KOPT-K1 (cell line): ENCODE results near the gene MYH14.

Source experiments
- H3K27ac ChIP-seq: fragments of 200-600 bp; sonication (generic); 2 replicates; pipeline ENCODE4 v1.5.1; 2016; ENCODE audit warnings: antibody characterized with exemption, mild to moderate bottlenecking, low read depth, low read length; ENCODE audit not compliant: poor library complexity, severe bottlenecking
- H3K36me3 ChIP-seq: fragments of 200-600 bp; sonication (generic); 2 replicates; pipeline ENCODE4 v1.5.1; 2017; ENCODE audit warnings: antibody characterized with exemption, mild to moderate bottlenecking, low read length, moderate library complexity; ENCODE audit not compliant: insufficient read depth
- H3K9me3 ChIP-seq: fragments of 200-600 bp; sonication (generic); 2 replicates; pipeline ENCODE4 v1.5.1; 2017; ENCODE audit warnings: antibody characterized with exemption, low read length, mild to moderate bottlenecking; ENCODE audit not compliant: insufficient read depth, poor library complexity, severe bottlenecking

MYH14 gene

GRCh38 chr19:50181121-50181520, 22.3 kb upstream of the MYH14 start:
- Histone ChIP-seq H3K36me3 (no peaks in the 10 kb centered on the region), H3K27ac (no peak overlapping the region), H3K9me3 (no peaks in the 10 kb centered on the region)

DNA sequence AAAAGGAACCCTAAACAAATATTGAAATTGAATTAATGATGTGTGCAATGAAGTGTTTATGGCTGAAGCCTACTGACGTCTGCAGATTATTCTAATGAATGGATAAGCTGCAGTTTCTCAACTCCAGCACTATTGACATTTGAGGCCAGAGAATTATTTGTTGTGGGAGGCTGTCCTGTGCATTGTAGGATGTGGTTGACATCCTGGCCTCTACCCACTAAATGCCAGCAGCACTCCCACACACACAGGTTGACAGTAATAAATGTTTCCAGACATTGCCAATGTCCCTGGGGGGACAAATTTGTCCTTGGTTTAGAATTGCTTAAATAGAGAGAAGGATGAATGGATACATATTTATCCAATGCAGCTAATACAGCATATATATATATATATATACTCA, 19.2 kb upstream of the MYH14 start:
- no peaks in the 10 kb centered on the region for H3K36me3 ChIP-seq
- no peaks in the 10 kb centered on the region for H3K9me3 ChIP-seq
- H3K27ac ChIP-seq: no peak overlapping the region

GRCh38 chr19:50187937-50188336, 15.5 kb upstream of the MYH14 start:
- no peaks in the 10 kb centered on the region for H3K9me3 ChIP-seq
- no peaks in the 10 kb centered on the region for H3K36me3 ChIP-seq
- no peak overlapping the region for H3K27ac ChIP-seq

- Histone ChIP-seq H3K27ac (no peak overlapping the region), H3K9me3 (no peaks in the 10 kb centered on the region), H3K36me3 (no peaks in the 10 kb centered on the region)
These were observed 14.1 kb upstream of the MYH14 start for GRCh38 chr19:50189331-50189730.

GRCh38 chr19:50190439-50190891, 13.0 kb upstream of the MYH14 start:
- H3K9me3 ChIP-seq: no peaks in the 10 kb centered on the region
- no peak overlapping the region for H3K27ac ChIP-seq
- no peaks in the 10 kb centered on the region for H3K36me3 ChIP-seq

- H3K27ac ChIP-seq: no peak overlapping the region
- H3K36me3 ChIP-seq: no peaks in the 10 kb centered on the region
- no peaks in the 10 kb centered on the region for H3K9me3 ChIP-seq
These were observed 12.2 kb upstream of the MYH14 start for GRCh38 chr19:50191216-50191615.

DNA sequence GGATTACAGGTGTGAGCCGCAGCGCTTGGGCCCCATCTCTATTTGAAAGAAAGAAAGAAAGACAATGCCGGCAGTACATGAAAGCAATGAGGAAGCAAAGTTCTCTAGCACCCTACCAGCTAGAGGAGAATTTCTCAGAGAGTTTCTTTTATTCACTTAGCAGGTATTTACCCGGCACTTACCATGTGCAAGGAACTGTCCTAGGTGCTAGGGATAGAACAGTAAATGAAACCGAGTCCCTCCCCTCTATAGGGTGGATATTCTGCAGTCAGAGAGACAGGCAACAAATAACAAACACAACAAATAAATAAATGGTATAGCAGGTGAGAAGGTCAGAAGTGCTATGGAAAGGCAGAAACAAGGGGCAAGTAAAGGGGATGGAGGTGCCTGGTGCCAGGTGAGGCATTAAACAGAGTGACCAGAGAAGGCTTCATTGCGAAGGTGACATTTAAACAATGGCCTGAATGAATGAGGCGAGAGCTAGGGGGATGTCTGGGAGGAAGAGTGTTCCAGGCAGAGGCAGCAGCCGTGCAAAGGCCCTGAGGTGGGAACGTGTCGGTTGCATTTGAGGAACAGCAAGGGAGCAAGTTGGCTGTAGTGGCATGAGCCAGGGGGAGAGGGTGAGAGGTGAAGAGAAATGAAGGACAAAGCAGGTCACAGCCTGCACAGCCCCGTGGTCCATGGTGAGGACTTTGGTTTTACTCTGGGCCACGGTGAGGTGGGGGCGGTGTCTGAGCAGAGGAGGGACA, 10.8 kb upstream of the MYH14 start:
- Histone ChIP-seq H3K36me3 (no peaks in the 10 kb centered on the region), H3K27ac (no peak overlapping the region), H3K9me3 (no peaks in the 10 kb centered on the region)

DNA sequence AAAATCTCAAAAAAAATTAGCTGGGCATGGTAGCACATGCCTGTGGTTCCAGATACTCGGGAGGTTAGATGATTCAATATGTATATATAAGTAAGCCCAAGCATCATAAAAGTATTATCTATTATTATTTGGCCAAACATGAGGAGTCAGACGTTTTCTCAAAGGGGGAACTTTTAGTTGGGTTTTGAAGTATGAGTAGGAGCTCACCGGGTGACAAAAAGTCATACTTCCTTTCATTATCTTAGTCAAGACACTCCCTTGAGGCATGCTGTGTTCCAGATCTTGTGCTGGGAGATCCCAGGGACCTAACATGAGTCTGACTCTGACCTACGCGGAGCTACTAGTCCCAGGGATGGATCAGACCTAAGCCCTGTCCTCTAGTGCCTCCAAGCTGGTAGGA, 8.2 kb upstream of the MYH14 start:
- Histone ChIP-seq H3K9me3 (no peaks in the 10 kb centered on the region), H3K27ac (no peak overlapping the region), H3K36me3 (no peaks in the 10 kb centered on the region)

DNA sequence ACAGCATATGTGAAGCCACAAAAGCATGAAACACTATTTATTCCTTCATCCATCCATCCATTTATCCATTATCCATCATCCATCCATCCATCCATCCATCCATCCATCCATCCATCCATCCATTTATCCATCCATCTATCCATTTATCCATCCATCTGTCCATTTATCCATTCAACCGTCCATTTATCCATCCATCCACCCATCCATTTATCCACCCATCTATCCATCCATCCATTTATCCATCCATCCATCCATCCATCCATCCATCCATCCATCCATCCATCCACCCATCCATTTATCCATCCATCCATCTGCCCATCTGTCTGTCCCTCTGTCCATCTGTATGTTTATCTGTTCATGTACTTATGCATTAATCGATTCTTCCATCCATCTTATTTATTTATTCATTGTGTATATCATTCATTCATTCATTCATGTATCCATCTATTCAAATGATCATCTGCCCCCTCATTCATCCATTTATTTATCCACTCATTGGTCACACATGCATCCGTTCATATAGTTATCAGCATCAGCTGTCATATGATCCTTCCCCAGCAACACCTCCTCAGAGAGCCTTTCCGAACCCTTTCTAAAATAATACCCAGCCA, 7.0 kb upstream of the MYH14 start:
- Histone ChIP-seq H3K36me3 (no peaks in the 10 kb centered on the region), H3K27ac (no peak overlapping the region), H3K9me3 (no peaks in the 10 kb centered on the region)

DNA sequence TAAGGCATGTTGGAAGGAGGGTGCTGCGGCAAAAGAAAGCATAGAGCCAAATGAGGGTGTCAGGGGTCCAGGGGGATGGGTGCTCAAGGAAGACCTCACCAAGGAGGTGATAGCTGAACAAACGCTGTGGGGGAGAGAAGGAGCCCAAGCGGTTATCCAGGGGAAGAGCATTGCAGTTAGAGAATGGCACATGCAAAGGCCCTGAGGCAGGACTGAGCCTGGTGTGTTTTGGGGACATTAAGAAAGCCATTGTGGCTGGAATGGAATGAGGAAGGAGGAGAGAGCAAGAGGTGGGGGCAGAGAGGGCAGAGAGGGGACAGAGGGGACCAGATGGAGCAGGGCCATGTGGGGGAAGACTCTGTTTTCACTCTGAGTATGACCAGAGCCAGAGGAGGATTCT, 6.1 kb upstream of the MYH14 start:
- H3K9me3 ChIP-seq: no peaks in the 10 kb centered on the region
- H3K27ac ChIP-seq: no peak overlapping the region
- H3K36me3 ChIP-seq: no peaks in the 10 kb centered on the region

DNA sequence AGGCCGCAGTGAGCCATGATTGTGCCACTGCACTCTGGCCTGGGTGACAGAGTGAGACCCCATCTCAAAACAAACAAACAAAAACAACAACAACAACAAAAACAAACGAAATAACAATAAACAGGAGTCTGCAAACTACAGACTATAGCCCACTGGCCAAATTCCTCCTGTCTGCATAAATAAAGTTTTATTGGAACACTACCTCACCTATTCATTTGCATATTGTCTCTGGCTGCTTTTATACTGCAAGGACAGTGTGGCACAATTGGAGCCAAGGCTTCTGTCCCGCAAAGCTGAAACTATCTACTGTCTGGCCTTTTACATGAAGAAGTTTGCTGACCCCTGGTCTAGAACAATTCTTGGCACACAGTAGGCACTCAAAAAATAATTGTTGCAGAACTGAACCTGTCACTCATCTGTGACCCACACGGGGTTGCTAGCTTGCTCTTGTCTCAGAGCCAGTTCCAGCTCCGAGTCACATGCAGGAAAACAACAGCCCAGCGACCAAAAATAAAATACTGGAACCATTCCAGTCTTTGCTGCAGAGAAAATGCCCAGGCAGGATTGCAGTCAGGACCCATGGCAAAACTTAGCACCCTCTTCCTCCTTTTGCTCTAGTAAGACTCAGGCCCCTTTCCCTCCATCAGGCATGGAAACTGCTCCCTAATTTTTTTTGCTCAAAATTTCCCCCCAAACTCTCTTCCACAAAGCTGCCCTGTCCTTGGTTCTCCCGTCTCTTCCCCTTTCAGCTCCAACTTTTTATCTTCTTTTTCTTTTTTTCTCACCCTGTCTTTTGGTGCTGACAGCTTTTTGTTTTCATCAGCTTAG, 4.8 kb upstream of the MYH14 start:
- Histone ChIP-seq H3K9me3 (no peaks in the 10 kb centered on the region), H3K36me3 (no peaks in the 10 kb centered on the region), H3K27ac (no peak overlapping the region)

GRCh38 chr19:50199259-50199555, 4.2 kb upstream of the MYH14 start:
- no peaks in the 10 kb centered on the region for H3K36me3 ChIP-seq
- no peaks in the 10 kb centered on the region for H3K9me3 ChIP-seq
- H3K27ac ChIP-seq: no peak overlapping the region

GRCh38 chr19:50202386-50202785, 1.0 kb upstream of the MYH14 start:
- H3K9me3 ChIP-seq: no peaks in the 10 kb centered on the region

GRCh38 chr19:50202962-50203280, 501 bp upstream of the MYH14 start:
- no peak overlapping the region for H3K27ac ChIP-seq
- no peaks in the 10 kb centered on the region for H3K36me3 ChIP-seq
- no peaks in the 10 kb centered on the region for H3K9me3 ChIP-seq

More at GRCh38 chr19:50202386-50202785, 1.0 kb upstream of the MYH14 start:
- Histone ChIP-seq H3K27ac (no peak overlapping the region), H3K36me3 (no peaks in the 10 kb centered on the region)

DNA sequence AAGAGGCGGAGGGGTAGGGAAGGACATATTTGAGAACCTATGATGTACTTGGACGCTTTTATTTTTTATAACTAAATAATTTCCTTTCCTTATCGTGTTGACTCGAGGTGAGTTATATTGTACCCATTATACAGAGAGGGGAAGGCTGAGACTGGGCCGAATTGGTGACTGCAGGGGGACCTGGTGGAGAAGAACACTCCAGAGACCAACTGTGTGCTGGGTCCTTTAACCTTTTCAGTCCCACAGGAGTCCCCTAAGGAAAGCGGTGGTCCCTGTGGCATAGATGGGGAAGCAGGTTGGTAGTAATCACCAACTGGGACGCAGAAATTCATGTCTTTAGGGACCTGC, 633 bp downstream of the MYH14 start:
- H3K27ac ChIP-seq: no peak overlapping the region
- H3K9me3 ChIP-seq: no peaks in the 10 kb centered on the region
- no peaks in the 10 kb centered on the region for H3K36me3 ChIP-seq
